ENCODE data around the gene HDHD3.

The HDHD3 gene

DNA sequence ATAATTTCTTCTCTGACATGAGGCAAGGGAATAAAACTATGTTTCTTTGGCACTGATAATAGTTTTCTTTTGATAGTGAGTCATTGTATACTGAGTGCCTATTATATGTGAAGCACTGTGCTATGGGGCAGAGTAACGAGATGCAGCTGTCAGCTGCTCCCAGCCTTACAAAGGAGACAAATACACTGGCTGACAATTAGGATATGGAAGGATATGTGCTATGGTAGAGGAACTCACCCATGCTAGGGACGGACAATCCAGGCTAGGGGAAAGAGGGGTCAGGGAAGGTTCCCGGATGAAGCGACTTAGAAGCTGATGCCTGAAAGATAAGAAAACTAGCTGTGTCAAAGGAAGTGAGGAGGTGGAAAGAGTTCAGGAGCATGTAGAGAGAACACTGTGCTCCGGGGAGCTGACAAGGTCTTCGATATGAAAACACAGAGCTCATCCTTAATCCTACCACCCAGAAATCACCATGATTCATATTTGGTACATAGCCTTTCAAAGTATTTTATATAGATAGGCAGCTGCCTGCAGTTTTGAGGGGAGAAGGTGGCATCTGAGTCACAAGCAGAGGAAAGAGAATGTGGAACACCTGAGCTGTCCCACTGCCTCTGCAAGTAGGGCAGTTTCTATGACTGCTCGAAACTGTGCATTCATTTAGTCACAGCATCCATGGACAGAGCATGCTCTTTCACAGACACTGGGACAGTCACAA lies 15.3 kb downstream of the HDHD3 start:
- peak; percentile 30 for DNase-seq

GRCh38 chr9:113360242-113360842 lies 16.4 kb downstream of the HDHD3 start:
- DNase-seq: no peak

DNA sequence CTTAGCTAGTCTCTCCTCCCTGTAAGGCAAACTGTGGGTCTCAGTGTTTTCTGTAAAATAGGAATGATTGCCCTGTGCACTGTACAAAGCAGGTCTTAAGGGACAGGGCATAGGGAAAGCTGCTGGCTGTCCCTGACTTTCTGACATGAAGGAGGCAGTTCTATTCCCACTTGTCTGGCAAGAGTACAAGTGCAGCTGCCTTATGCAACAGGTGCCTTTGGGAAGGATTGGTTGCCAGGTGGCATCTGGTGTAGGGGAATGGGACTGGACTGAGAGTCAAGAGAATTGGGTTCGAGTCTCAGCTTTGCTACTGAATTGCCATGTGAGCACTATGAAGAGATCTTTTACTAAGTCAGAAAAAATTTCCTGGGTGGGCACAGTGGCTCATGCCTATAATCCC lies 17.4 kb downstream of the HDHD3 start:
- DNase-seq: no peak

GRCh38 chr9:113356686-113357292 lies 20.0 kb downstream of the HDHD3 start:
- DNase-seq: no peak

- no peak for DNase-seq
Observed at GRCh38 chr9:113355040-113355596, 21.7 kb downstream of the HDHD3 start.

GRCh38 chr9:113352411-113352810 lies 24.4 kb downstream of the HDHD3 start:
- DNase-seq: no peak

DNA sequence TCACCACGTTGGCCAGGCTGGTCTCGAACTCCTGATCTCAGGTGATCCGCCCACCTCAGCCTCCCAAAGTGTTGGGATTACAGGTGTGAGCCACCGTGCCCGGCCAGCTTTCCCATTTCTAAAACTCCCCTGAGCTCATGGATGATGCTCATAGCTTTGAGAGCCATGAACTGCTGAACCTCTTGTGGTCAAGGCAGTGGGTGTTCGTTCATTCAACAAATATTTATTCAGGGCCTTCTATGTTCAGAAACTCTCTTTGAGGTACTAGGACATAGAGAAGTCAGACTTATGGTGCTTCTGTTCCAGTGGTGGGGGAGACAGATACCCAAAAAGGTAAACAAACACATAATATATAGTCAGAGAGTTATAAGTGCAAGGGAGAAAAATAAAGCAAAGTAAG lies 24.8 kb downstream of the HDHD3 start:
- DNase-seq: no peak

DNA sequence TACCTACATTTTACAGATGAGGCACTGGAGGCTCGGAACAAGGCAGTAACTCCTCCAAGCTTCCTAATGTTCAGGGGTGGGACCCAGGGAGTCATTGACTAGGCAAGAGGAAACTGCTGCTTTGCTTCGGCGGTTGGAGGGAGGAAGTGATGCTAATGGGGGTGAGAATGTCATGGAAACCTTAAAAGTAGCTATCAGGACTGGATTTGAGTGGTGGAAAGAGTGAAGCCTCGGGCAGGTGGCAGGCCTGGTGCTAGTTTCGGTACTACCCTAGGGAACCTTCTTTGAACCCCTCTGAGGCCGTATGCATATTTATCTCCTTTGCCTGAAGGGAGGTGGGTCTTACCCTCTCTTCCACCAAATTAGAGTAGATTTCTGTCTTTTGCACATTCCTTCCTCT lies 25.8 kb downstream of the HDHD3 start:
- DNase-seq: no peak

- DNase-seq: no peak
Observed at GRCh38 chr9:113350107-113350661, 26.6 kb downstream of the HDHD3 start.

- no peak for DNase-seq
Observed at GRCh38 chr9:113349445-113350094, 27.2 kb downstream of the HDHD3 start, which contains the start of gene BSPRY. Gene BSPRY (plus strand): TSS chr9:113349541. CDS start chr9:113349580, 39 bp downstream.

DNA sequence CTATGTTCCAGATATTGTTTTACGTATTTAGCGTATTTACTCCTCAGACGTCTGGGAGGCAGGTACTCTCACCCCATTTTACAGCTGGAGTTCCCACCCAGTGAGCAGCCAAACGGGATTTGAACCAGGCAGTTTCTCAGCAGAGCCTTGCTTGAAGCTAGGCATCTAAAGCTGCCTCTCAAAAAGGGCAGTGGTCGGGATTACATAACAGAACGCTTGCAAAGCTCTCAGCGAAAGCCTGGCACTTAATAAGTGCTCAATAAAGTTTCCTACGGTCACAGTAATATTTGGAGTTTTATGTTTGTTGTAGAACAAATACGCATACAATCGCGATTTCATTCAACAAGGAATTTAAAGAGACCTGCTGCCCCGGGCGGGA lies 27.7 kb downstream of the HDHD3 start:
- no peak for DNase-seq

- no peak for DNase-seq
Observed at GRCh38 chr9:113348437-113348836, 28.3 kb downstream of the HDHD3 start.

DNA sequence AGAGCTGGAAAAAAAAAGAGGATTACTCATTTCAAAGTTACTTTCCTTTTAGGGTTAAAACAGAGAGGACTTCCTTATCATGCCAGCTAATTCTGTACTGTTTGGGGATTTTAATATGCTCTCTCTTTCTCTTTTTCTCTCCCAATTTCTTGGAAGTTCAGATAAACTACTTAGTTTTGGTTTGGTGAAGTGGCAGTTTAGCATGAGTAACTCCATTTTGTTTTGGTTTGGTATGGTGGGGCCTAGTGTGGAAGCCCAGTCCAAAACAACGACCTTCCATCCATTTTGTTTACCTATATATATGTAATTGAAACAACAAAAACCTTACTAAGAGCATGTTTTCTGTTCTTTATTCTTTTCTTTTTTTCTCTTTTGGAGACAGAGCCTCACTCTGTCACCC lies 31.1 kb downstream of the HDHD3 start:
- no peak for DNase-seq

- DNase-seq: no peak
Observed at GRCh38 chr9:113345190-113345589, 31.6 kb downstream of the HDHD3 start.

DNA sequence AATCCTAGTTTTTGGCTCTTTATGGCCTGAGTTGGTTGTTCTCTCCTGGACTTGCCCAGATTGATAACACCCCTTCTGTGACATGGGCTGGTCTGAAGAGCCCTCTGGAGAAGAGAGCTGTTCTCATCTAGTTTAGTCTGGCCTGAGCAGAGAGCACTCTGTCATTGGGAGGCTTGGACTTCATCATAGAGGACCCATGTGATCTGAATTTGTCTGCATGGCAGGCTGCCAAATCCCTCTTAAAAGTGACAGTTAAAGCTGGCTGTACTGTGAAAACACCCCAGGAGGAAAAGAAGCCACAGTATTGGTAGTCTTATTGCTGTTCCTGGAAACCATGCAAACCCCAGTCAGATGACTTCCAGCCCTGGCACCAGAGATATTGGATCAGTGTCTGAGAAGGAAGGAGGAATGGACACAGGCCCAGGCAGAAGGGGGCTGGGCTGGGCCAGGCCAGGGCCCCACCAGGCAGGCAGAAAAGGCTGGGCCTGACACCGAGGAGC lies 33.0 kb downstream of the HDHD3 start:
- peak; percentile 25 for DNase-seq

DNA sequence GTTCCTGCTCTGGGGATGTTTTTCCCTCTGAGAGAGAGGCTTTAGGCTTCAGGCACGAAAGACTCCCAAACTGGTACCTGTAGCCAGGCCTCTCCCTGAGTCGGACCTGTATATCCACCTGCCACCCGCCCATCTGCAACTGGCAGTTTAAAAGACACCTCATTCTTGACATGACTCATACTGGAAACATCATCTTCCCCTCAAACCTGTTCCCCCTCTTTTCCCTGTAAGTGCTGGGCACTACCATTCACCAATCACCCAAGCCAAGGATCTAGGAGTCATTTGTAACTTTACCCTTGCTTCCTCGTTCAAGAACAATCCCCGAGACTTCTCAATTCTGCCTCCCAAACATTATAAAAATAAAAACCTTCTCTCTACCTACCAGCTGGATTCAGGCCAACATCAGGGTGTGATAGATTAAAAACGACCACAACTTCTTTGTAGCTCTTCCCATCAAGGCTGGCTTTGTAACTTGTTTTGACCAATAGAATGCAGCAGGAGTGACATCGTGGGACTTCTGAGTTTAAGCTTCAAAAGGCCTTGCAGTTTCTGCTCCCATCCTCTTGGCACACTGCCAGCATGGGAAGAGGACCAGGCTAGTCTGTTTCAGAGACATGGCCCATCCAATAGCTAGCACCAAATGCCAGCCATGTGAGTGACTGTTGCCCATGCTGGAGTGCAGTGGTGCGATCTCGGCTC lies 34.9 kb downstream of the HDHD3 start:
- DNase-seq: no peak

- peak; percentile 88 for DNase-seq
Observed at GRCh38 chr9:113340011-113340699, 36.6 kb downstream of the HDHD3 start, which contains the start of gene WDR31. Gene WDR31 (minus strand): TSS chr9:113340275. CDS start chr9:113332022, 8,253 bp downstream.

DNA sequence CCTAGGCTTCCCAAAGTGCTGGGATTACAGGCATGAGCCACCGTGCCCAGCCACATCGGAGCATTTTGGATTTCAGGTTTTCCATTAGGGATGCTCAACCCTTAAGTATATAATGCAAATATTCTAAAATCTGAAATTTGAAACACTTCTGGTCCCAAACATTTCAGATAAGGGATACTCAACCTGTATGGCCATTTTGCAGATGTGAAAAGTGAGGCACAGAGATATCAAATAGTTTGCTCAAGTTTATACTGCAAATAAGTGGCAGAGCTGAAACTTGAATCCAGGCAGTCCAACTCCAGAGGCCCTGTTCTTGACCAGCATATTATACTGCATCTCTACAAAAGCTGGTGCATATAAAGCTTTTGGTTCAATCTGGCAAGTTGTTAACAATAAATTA lies 39.1 kb downstream of the HDHD3 start:
- DNase-seq: no peak

DNA sequence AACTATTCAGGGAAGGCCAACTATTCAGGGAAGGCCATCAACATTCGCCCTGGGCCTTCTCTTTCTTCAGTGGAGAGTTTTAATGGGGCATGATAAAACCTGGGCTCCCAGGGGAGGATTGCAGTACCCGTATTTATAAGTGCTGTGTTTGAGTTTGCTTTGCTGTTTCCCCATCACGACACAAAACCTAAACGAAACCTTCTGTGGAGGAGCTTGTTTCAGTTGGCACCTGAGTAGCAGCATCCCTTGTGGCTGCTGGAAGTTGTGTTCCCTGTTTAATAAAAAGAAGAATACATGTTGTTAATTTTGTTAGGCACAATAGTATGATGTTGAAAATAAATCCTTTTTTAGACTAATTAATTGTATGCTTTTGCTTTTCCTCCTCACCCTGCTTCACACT lies 45.0 kb downstream of the HDHD3 start:
- DNase-seq: no peak

GRCh38 chr9:113328045-113328782 lies 48.6 kb downstream of the HDHD3 start:
- DNase-seq: no peak

DNA sequence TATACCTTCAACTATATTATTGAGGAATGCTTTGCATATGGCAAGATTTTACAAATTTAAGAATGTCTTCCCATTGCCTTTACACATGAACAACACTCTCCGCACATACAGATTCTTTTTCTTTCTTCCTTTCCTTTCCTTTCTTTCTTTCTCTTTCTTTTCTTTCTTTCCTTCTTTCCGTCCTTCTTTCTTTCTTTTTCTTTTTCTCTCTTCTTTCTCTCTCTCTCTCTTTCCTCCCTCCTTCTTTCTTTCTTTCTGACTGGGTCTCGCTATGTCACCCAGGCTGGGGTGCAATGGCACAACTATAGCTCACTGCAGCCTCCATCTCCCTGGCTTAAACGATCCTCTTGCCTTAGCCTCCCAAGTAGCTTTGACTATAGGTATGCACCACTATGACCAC lies 50.6 kb downstream of the HDHD3 start:
- DNase-seq: no peak

All from EL (cell line).